HepG2 (cell line): ENCODE results near the gene PARP11. TPM values are rescaled to one million over a fixed set of nuclear protein-coding genes. Genes with fewer than 3 reads are reported as not detected.

Source experiments
- ASH2L ChIP-seq: fragments of 300-600, 200-600 bp; sonication (generic); IDR thresholded peaks from 2 replicates; pipeline ENCODE4 v1.7.0; 2017; ENCODE audit warnings: low read depth, mild to moderate bottlenecking, moderate library complexity, mixed read lengths, low read length; ENCODE audit not compliant: insufficient read length
- EP300 ChIP-seq, 3 experiments: sonication (generic) in 1 of 3; formaldehyde crosslinking in 1 of 3; IDR thresholded peaks; 2 replicates each; pipeline versions ENCODE4 v1.5.1 to v1.6.1; 2011 to 2020; ENCODE audit warnings: low read depth in 2 of 3, low read length in 2 of 3, borderline replicate concordance in 1 of 3, improper control_type of control experiment in 1 of 3, mild to moderate bottlenecking in 1 of 3, missing genetic modification reagents in 1 of 3, moderate library complexity in 1 of 3
- FOSL2 ChIP-seq: sonication (generic); formaldehyde crosslinking; IDR thresholded peaks from 2 replicates; pipeline ENCODE4 v1.4.0; 2020; ENCODE audit warnings: missing genetic modification reagents
- FOXP1 ChIP-seq, 2 experiments: fragments of 450-650 bp in 1 of 2; IDR thresholded peaks; 2 replicates each; pipeline ENCODE4 v1.6.1; 2017 to 2018; ENCODE audit warnings: antibody characterized with exemption in 1 of 2
- GFI1 ChIP-seq: sonication (generic); formaldehyde crosslinking; IDR thresholded peaks from 2 replicates; pipeline ENCODE4 v1.5.0; 2020; ENCODE audit warnings: missing genetic modification reagents, mild to moderate bottlenecking, borderline replicate concordance
- HNF4G ChIP-seq, 2 experiments: sonication (generic) in 1 of 2; formaldehyde crosslinking in 1 of 2; IDR thresholded peaks; 2 replicates each; pipeline versions ENCODE4 v1.4.0 to v1.6.1; 2011 to 2020; ENCODE audit warnings: borderline replicate concordance in 2 of 2, low read depth in 2 of 2, mild to moderate bottlenecking in 2 of 2, low read length in 1 of 2, missing genetic modification reagents in 1 of 2, moderate library complexity in 1 of 2
- HNRNPUL1 ChIP-seq: fragments of 200-400 bp; formaldehyde crosslinking; IDR thresholded peaks from 2 replicates; pipeline ENCODE4 v1.6.1; 2017; ENCODE audit warnings: low read depth, mild to moderate bottlenecking, low read length, moderate library complexity
- MAFK ChIP-seq, 2 experiments: IDR thresholded peaks in 1 of 2; conservative IDR thresholded peaks in 1 of 2; 2 replicates each; pipeline ENCODE4 v1.6.1; 2011; ENCODE audit warnings: improper control_type of control experiment in 2 of 2, low read length in 2 of 2
- MED8 ChIP-seq: sonication (generic); formaldehyde crosslinking; IDR thresholded peaks from 2 replicates; pipeline ENCODE4 v1.8.1; 2023; ENCODE audit warnings: mild to moderate bottlenecking, missing genetic modification reagents; ENCODE audit not compliant: insufficient replicate concordance
- NCOA2 ChIP-seq: sonication (generic); formaldehyde crosslinking; IDR thresholded peaks from 2 replicates; pipeline ENCODE4 v1.8.0; 2022; ENCODE audit warnings: inconsistent platforms
- PATZ1 ChIP-seq: sonication (generic); formaldehyde crosslinking; IDR thresholded peaks from 2 replicates; pipeline ENCODE4 v1.4.0; 2020; ENCODE audit warnings: missing genetic modification reagents
- SOX5 ChIP-seq: IDR thresholded peaks from 2 replicates; pipeline ENCODE4 v1.6.1; 2016; ENCODE audit warnings: borderline replicate concordance
- SOX6 ChIP-seq, 2 experiments: fragments of 450-650 bp in 1 of 2; sonication (generic) in 1 of 2; formaldehyde crosslinking in 1 of 2; IDR thresholded peaks; 2 replicates each; pipeline versions ENCODE4 v1.4.0 to v1.6.1; 2017 to 2020; ENCODE audit warnings: antibody characterized with exemption in 1 of 2, mild to moderate bottlenecking in 1 of 2, missing genetic modification reagents in 1 of 2
- TBX2 ChIP-seq: sonication (generic); formaldehyde crosslinking; IDR thresholded peaks from 2 replicates; pipeline ENCODE4 v1.5.0; 2020; ENCODE audit warnings: missing genetic modification reagents, mild to moderate bottlenecking, borderline replicate concordance
- ZNF567 ChIP-seq: sonication (generic); formaldehyde crosslinking; IDR thresholded peaks from 2 replicates; pipeline ENCODE4 v1.8.1; 2023; ENCODE audit warnings: mild to moderate bottlenecking, missing genetic modification reagents, borderline replicate concordance
- ZNF609 ChIP-seq: sonication (generic); formaldehyde crosslinking; IDR thresholded peaks from 2 replicates; pipeline ENCODE4 v1.4.0; 2020; ENCODE audit warnings: mild to moderate bottlenecking, missing genetic modification reagents, borderline replicate concordance
- polyA plus RNA-seq, 8 experiments: library from polyadenylated mRNA; depleted of rRNA in 3 of 8; stranded (reverse) in 7 of 8; unstranded in 1 of 8; fragments of >200 nt; fragmentation: Illumina TruSeq in 4 of 8; extraction: Trizol in 4 of 8; gene quantifications; 2 replicates each; pipeline versions ENCODE4 v1.2.1 to v1.2.3, GENCODE V29; 2011 to 2016; ENCODE audit warnings: low read depth in 4 of 8, missing spikeins in 1 of 8, mixed read lengths in 1 of 8; ENCODE audit not compliant: insufficient read depth in 1 of 8
- total RNA-seq, 5 experiments: library from RNA; depleted of rRNA; stranded (reverse); fragments of >200 nt; fragmentation: Illumina TruSeq; extraction: Trizol; gene quantifications; 2 replicates each; pipeline ENCODE4 v1.2.3, GENCODE V29; 2016; ENCODE audit warnings: low read depth in 1 of 5

The PARP11 gene
- total and polyA plus RNA-seq, 2 of the 13 experiments (the other 11 are each of a cell fraction or from before 2014, with no cell fraction given) = 4.0 to 7.6 TPM

GRCh38 chr12:3920351-3921150, 47.4 kb upstream of the PARP11 start (continued):
- TF ChIP-seq NCOA2 (0 out of 2 replicates have a peak, but pooled peaks have one; percentile 29), MAFK (conservative IDR thresholded peaks at IDR 0.05 in 1 of 2, IDR thresholded peaks at IDR 0.05 in 1 of 2; ENCODE audit: low read length in 2 of 2) (no peak), MED8 (CRISPR knock-in tag) (no peak), ZNF609 (CRISPR knock-in tag) (peak; percentile 48; the same call in 1 of the 2 replicates), ZNF567 (no peak), HNF4G (IDR thresholded peaks at IDR 0.05; ENCODE audit: borderline replicate concordance, low read depth, low read length) (0 out of 2 replicates have a peak, but pooled peaks have one; percentile 14), HNF4G (CRISPR knock-in tag; IDR thresholded peaks at IDR 0.05; ENCODE audit: borderline replicate concordance, low read depth) (no peak), SOX6 (IDR thresholded peaks at IDR 0.05) (no peak), SOX6 (CRISPR knock-in tag; IDR thresholded peaks at IDR 0.05) (peak; percentile 74), FOSL2 (0 out of 2 replicates have a peak, but pooled peaks have one; percentile 28), HNRNPUL1 (no peak), SOX5 (peak; percentile 41; the same call in 1 of the 2 replicates), GFI1 (CRISPR knock-in tag) (peak; percentile 67), TBX2 (CRISPR knock-in tag) (peak; percentile 34; the same call in 1 of the 2 replicates), EP300 (IDR thresholded peaks at IDR 0.05; ENCODE audit: low read depth in 2 of 2, low read length in 2 of 2) (peak in 1 of 2 experiments; percentile 58; a peak in 1 of 4 replicates), EP300 (CRISPR knock-in tag; IDR thresholded peaks at IDR 0.05; ENCODE audit: borderline replicate concordance) (no peak), PATZ1 (CRISPR knock-in tag) (peak; percentile 85), ASH2L (peak; percentile 63), FOXP1 (IDR thresholded peaks at IDR 0.05) (no peak), FOXP1 (CRISPR knock-in tag; IDR thresholded peaks at IDR 0.05) (0 out of 2 replicates have a peak, but pooled peaks have one; percentile 10)
